Hepatocyte (in vitro differentiated cells): Measurements from ENCODE around the gene PPP2R2C.

Experiments used
- EZH2 ChIP-seq: fragments of 200-600 bp; sonication (generic); IDR thresholded peaks from 2 replicates; pipeline ENCODE4 v1.6.1; 2016; ENCODE audit warnings: antibody characterized with exemption, mild to moderate bottlenecking, borderline replicate concordance
- EZH2phosphoT487 ChIP-seq: fragments of 200-600 bp; sonication (generic); IDR thresholded peaks from one replicate; pipeline ENCODE4 v1.6.1; 2018; ENCODE audit warnings: antibody characterized with exemption, mild to moderate bottlenecking, low read depth, moderate library complexity; ENCODE audit not compliant: unreplicated experiment, severe bottlenecking
- TF ChIP-seq, protein P1 (sequence below): fragments of 200-600 bp; sonication (generic); IDR thresholded peaks from 2 replicates; pipeline ENCODE4 v1.5.1; 2016; ENCODE audit warnings: antibody characterized with exemption, mild to moderate bottlenecking; ENCODE audit not compliant: poor library complexity

DNA sequence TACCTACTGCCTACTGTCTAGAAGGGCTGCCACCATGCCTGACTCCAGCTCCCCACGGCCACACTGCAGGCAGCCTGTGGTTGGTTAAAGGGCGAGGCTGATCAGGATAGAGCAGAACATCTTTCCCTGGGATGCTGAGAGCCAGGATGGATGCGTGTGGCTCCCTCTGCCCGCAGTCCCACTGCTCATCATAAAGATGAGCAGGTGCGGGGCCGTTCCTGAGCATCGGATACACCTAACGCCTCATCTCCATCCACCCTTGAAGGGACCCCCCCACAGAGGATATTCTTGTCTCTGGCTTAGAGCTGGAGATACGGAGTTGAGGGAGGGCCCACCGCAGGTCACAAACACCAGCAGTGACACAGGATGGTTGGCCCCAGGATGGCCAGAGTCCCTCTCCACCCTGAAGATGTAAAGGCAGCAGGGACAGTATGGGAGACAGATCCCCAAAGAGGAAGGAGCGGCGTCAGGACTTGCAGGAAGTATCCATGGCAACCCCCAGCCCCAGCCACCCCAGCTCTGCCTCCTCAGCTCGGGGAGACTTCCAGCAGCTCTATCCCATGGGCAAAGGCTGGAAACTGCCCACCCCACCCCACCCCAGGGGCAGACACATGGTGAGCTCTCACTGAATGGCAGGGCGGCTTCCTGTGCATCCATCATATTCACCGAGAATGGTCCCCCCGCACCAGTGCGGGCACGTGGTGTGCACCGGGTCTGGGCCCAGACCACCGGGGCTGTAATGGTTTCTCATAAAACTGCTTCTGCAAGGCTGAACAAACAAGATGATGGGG lies 19.3 kb downstream of the PPP2R2C start:
- TF ChIP-seq, protein P1, sequence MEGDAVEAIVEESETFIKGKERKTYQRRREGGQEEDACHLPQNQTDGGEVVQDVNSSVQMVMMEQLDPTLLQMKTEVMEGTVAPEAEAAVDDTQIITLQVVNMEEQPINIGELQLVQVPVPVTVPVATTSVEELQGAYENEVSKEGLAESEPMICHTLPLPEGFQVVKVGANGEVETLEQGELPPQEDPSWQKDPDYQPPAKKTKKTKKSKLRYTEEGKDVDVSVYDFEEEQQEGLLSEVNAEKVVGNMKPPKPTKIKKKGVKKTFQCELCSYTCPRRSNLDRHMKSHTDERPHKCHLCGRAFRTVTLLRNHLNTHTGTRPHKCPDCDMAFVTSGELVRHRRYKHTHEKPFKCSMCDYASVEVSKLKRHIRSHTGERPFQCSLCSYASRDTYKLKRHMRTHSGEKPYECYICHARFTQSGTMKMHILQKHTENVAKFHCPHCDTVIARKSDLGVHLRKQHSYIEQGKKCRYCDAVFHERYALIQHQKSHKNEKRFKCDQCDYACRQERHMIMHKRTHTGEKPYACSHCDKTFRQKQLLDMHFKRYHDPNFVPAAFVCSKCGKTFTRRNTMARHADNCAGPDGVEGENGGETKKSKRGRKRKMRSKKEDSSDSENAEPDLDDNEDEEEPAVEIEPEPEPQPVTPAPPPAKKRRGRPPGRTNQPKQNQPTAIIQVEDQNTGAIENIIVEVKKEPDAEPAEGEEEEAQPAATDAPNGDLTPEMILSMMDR: no peak
- TF ChIP-seq EZH2 (no peak), EZH2phosphoT487 (no peak)
